ENCODE data around the gene MAPK10. TPM values are rescaled to one million over a fixed set of nuclear protein-coding genes. Genes with fewer than 3 reads are reported as not detected.

Gene MAPK10
- total and polyA plus RNA-seq, 2 of the 8 experiments (the other 6 are each of a cell fraction or from before 2014, with no cell fraction given): 2.5 to 3.1 TPM

- Histone ChIP-seq H3K4me1 (replicated peaks in 1 of 4; ENCODE audit: control insufficient read depth in 3 of 4, insufficient read depth in 4 of 4, low read length in 3 of 4) (peaks cover 0 to 5% (median 4%) of the 10 kb centered on the region in 4 experiments; a peak in 3 of 7 replicates), H3K27ac (ENCODE audit: low read depth, low read length) (no peak overlapping the region), H3K9me3 (ENCODE audit: insufficient read depth in 2 of 2, low read depth in 1 of 2, low read length in 1 of 2) (no peaks in the 10 kb centered on the region), H3K14ac (ENCODE audit: insufficient read length) (no peak overlapping the region), H3K79me1 (ENCODE audit: low read depth, low read length) (no peaks in the 10 kb centered on the region), H2AFZ (ENCODE audit: low read length) (no peak overlapping the region), H2BK120ac (replicated peaks; ENCODE audit: low read depth, low read length) (no peak overlapping the region), H3K79me2 (ENCODE audit: control insufficient read depth in 1 of 2, insufficient read depth in 2 of 2, low read length in 2 of 2) (no peaks in the 10 kb centered on the region), H4K91ac (replicated peaks; ENCODE audit: insufficient read length, low read length) (peak overlapping the region; percentile 57), H3K56ac (replicated peaks; ENCODE audit: insufficient read length, low read depth, low read length) (no peak overlapping the region), H3K18ac (ENCODE audit: extremely low read depth, low read length) (no peak overlapping the region), H3K9ac (replicated peaks in 1 of 4; ENCODE audit: extremely low read depth in 1 of 4, low read depth in 3 of 4, low read length in 3 of 4) (no peak overlapping the region), H2BK15ac (ENCODE audit: low read length) (no peak overlapping the region), H3K4ac (replicated peaks; ENCODE audit: insufficient read length, low read depth, low read length) (no peak overlapping the region), H3K23me2 (ENCODE audit: low read depth, low read length) (no peaks in the 10 kb centered on the region), H3K27me3 (replicated peaks in 1 of 4; ENCODE audit: control insufficient read depth in 3 of 4, extremely low read depth in 1 of 4, insufficient read depth in 3 of 4, low read length in 3 of 4) (no peaks in the 10 kb centered on the region), H4K5ac (ENCODE audit: insufficient read length, low read depth, low read length) (no peak overlapping the region), H2AK5ac (ENCODE audit: low read depth, low read length) (no peak overlapping the region), H4K8ac (ENCODE audit: extremely low read depth, insufficient read depth, low read length) (no peak overlapping the region), H2BK12ac (ENCODE audit: low read depth, low read length) (no peak overlapping the region; the same call in 1 of the 2 replicates), H3K4me2 (ENCODE audit: insufficient read depth in 1 of 2, low read depth in 2 of 2, low read length in 2 of 2) (no peak overlapping the region), H2BK20ac (ENCODE audit: low read length) (no peak overlapping the region), H3K4me3 (ENCODE audit: extremely low read depth in 1 of 4, insufficient read depth in 2 of 4, low read depth in 3 of 4, low read length in 4 of 4) (no peak overlapping the region), H3K36me3 (ENCODE audit: control insufficient read depth in 2 of 4, insufficient read depth in 4 of 4, low read length in 3 of 4) (no peaks in the 10 kb centered on the region), H2BK5ac (ENCODE audit: low read depth, low read length) (no peak overlapping the region), H4K20me1 (replicated peaks in 1 of 2; ENCODE audit: control insufficient read depth in 1 of 2, insufficient read depth in 2 of 2, low read length in 2 of 2) (no peaks in the 10 kb centered on the region), H3K23ac (ENCODE audit: insufficient read length) (no peak overlapping the region)
- CTCF ChIA-PET (ENCODE audit: partially characterized antibody): no interaction called here
- FAIRE-seq (no peak), DNase-seq (ENCODE audit: low read depth in 1 of 2, low spot score in 2 of 2) (no peak)
- no peak for TF ChIP-seq MAX (IDR thresholded peaks at IDR 0.05)
- TF ChIP-seq BCL11A (IDR thresholded peaks at IDR 0.05; ENCODE audit: low read depth in 2 of 2, low read length in 2 of 2): no peak
- TF ChIP-seq SAP30 (IDR thresholded peaks at IDR 0.05; ENCODE audit: insufficient read depth, insufficient replicate concordance, low read length): no peak
- TF ChIP-seq SIRT6 (IDR thresholded peaks at IDR 0.05; ENCODE audit: low read length): no peak
- POLR2A ChIA-PET (ENCODE audit: partially characterized antibody): no interaction called here
- 95% methylated on average over 6 of the region's 6 CpGs; no CpG with 5 or more reads in 1 of the 2 experiments for WGBS, 2 experiments (ENCODE audit: extremely low coverage in 1 of 2, insufficient coverage in 1 of 2, insufficient read length in 1 of 2, insufficient replicate concordance in 2 of 2, low coverage in 1 of 2, low lambda C conversion rate in 2 of 2, missing lambda C conversion rate in 1 of 2)
Observed at GRCh38 chr4:86386817-86387415, 27.1 kb upstream of the MAPK10 start.
